GM12891 (cell line): ENCODE data around the gene FIZ1.

Source experiments
- DNase-seq: peaks from one replicate; pipeline ENCODE4 v3.0.0; 2011; ENCODE audit warnings: low spot score; ENCODE audit not compliant: insufficient read length
- FAIRE-seq: peaks from 2 replicates; lab custom pipeline; 2011; peaks lifted over from hg19 to GRCh38; lab: Jason Lieb, UNC
- PAX5 ChIP-seq: IDR thresholded peaks from 2 replicates; pipeline ENCODE4 v1.6.1; 2011; ENCODE audit warnings: low read length, moderate library complexity, mild to moderate bottlenecking; ENCODE audit not compliant: insufficient read depth, severe bottlenecking
- POLR2A ChIP-seq: IDR thresholded peaks from 2 replicates; pipeline ENCODE4 v1.6.1; 2011; ENCODE audit warnings: low read depth, low read length, control low read depth
- POLR2AphosphoS5 ChIP-seq: IDR thresholded peaks from 2 replicates; pipeline ENCODE4 v1.6.1; 2011; ENCODE audit warnings: low read depth, low read length, control low read depth
- POU2F2 ChIP-seq: IDR thresholded peaks from 2 replicates; pipeline ENCODE4 v1.6.1; 2011; ENCODE audit warnings: low read depth, mild to moderate bottlenecking, control low read depth, low read length, moderate library complexity
- SPI1 ChIP-seq: IDR thresholded peaks from 2 replicates; pipeline ENCODE4 v1.6.1; 2011; ENCODE audit warnings: low read depth, low read length, control low read depth
- TAF1 ChIP-seq: IDR thresholded peaks from 2 replicates; pipeline ENCODE4 v1.6.1; 2011; ENCODE audit warnings: low read depth, low read length, control low read depth

FIZ1 gene

GRCh38 chr19:55643003-55643886 lies 43.9 kb upstream of the FIZ1 start, which contains the start of gene ZNF581:
Gene ZNF581 (plus strand): TSS chr19:55643649. CDS start chr19:55644572, 923 bp downstream.
- peak; percentile 54; the same call in 1 of the 2 replicates for TF ChIP-seq POU2F2
- no peak; the same call in 1 of the 2 replicates for TF ChIP-seq TAF1
- TF ChIP-seq POLR2AphosphoS5 = peak; percentile 69
- TF ChIP-seq PAX5 = peak; percentile 42
- 0 out of 2 replicates have a peak, but pooled peaks have one; percentile 29 for TF ChIP-seq POLR2A
- TF ChIP-seq SPI1 = peak; percentile 4; the same call in 1 of the 2 replicates
- peak; percentile 92 for FAIRE-seq
- DNase-seq = peak; percentile 83

GRCh38 chr19:55642153-55643002 lies 43.1 kb upstream of the FIZ1 start:
- FAIRE-seq (peak; percentile 71), DNase-seq (no peak)
- no peak for TF ChIP-seq SPI1
- TF ChIP-seq POLR2A = no peak
- no peak for TF ChIP-seq PAX5
- no peak for TF ChIP-seq POU2F2
- TF ChIP-seq POLR2AphosphoS5 = no peak
- no peak; the same call in 1 of the 2 replicates for TF ChIP-seq TAF1

GRCh38 chr19:55641426-55642152 lies 42.3 kb upstream of the FIZ1 start:
- TF ChIP-seq SPI1 (peak; percentile 51), POLR2AphosphoS5 (no peak), PAX5 (no peak), TAF1 (no peak), POLR2A (no peak), POU2F2 (no peak)
- DNase-seq (no peak), FAIRE-seq (peak; percentile 51)

GRCh38 chr19:55640577-55641425 lies 41.5 kb upstream of the FIZ1 start, which contains the start of gene ZNF580:
Gene ZNF580 (plus strand): TSS chr19:55641002. CDS start chr19:55642509, 1,507 bp downstream.
- TF ChIP-seq PAX5 (peak; percentile 29), POLR2AphosphoS5 (no peak), TAF1 (peak; percentile 27; the same call in 1 of the 2 replicates)
- DNase-seq = peak; percentile 64
- FAIRE-seq = peak; percentile 95

GRCh38 chr19:55640043-55640576 lies 40.8 kb upstream of the FIZ1 start:
- DNase-seq = no peak
- TF ChIP-seq TAF1 (no peak), POLR2AphosphoS5 (0 out of 2 replicates have a peak, but pooled peaks have one; percentile 35), POU2F2 (0 out of 2 replicates have a peak, but pooled peaks have one; percentile 7)
- FAIRE-seq = peak; percentile 58

GRCh38 chr19:55638864-55639359 lies 39.6 kb upstream of the FIZ1 start:
- TF ChIP-seq POU2F2 (no peak), POLR2AphosphoS5 (no peak), TAF1 (peak; percentile 45; the same call in 1 of the 2 replicates), SPI1 (no peak), PAX5 (no peak), POLR2A (peak; percentile 31; the same call in 1 of the 2 replicates)
- no peak for DNase-seq
- peak; percentile 51 for FAIRE-seq

- FAIRE-seq = no peak
- no peak for DNase-seq
- TF ChIP-seq POLR2AphosphoS5 (no peak), PAX5 (no peak), TAF1 (no peak), SPI1 (no peak), POLR2A (no peak; the same call in 1 of the 2 replicates), POU2F2 (no peak)
Observed at GRCh38 chr19:55637534-55637933, 38.2 kb upstream of the FIZ1 start.
